ENCODE measurements around the gene MZB1. TPM values are rescaled to one million over a fixed set of nuclear protein-coding genes. Genes with fewer than 3 reads are reported as not detected.
"Not testable (repeated sequence)": the region's sequence is repeated elsewhere in the genome, so short reads cannot be mapped to it uniquely, and the experiment has no call there.

Gene MZB1
- total RNA-seq, 1 experiment from 2014 or later: 0.24 TPM

DNA sequence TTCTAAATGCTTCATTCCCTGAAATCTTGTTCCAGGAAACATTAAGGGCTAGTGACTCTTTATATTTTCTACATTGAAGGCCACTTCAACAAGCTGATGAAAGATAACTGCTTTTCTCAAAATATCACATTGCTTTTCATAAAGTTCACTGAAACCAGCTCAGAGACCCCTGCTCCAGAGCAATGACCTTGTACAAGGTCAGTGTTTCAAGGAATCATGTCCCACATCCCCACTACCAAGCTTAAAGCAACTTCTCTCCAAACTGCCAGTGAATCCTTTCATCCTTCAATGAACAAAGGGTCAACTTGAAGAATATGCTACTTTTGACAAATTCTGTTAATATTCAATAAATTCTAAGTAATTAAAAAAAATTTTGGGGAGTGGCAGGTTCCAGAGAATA, 26.2 kb upstream of the MZB1 start:
- H3K27ac ChIP-seq: no peak overlapping the region
- DNase-seq: no peak
- no peaks in the 10 kb centered on the region for H3K9me3 ChIP-seq (replicated peaks)
- no peaks in the 10 kb centered on the region for H3K27me3 ChIP-seq
- H3K4me1 ChIP-seq: peaks cover 14% of the 10 kb centered on the region
- H3K36me3 ChIP-seq: peaks cover 13% of the 10 kb centered on the region; the same call in 1 of the 2 replicates
- no peak overlapping the region for H3K4me3 ChIP-seq

GRCh38 chr5:139415221-139415861, 25.6 kb upstream of the MZB1 start:
- H3K4me3 ChIP-seq: no peak overlapping the region
- peaks cover 14% of the 10 kb centered on the region for H3K4me1 ChIP-seq
- no peak for DNase-seq
- no peaks in the 10 kb centered on the region for H3K9me3 ChIP-seq (replicated peaks)
- no peaks in the 10 kb centered on the region for H3K27me3 ChIP-seq
- H3K27ac ChIP-seq: peak overlapping the region; percentile 54
- H3K36me3 ChIP-seq: peaks cover 12% of the 10 kb centered on the region; the same call in 1 of the 2 replicates

- Histone ChIP-seq H3K9me3 (replicated peaks) (no peaks in the 10 kb centered on the region), H3K27me3 (no peaks in the 10 kb centered on the region), H3K27ac (peak overlapping the region; percentile 54), H3K4me1 (peaks cover 14% of the 10 kb centered on the region), H3K36me3 (peaks cover 10% of the 10 kb centered on the region; the same call in 1 of the 2 replicates), H3K4me3 (no peak overlapping the region)
- peak; percentile 75 to 85 for DNase-seq
Observed at GRCh38 chr5:139414581-139415130, 24.9 kb upstream of the MZB1 start.

DNA sequence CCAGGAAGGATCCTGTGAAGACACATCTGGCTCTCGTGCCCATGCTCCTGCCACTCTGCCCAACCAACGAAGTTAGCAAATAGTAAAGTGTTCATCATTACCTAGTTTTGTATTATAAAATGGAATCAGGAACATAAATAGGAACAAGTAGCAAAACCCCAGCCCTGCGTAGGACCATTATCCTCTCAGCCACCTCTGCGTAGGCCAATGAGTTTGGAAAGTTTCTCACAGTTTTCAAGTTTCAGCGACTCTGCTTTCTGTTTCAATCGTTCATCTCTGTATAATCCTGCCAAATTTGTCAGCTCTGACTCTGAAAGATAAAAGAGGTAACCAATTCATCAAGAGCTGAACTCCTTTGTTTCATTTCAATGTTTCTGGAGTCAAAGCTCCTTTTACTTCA, 24.2 kb upstream of the MZB1 start:
- Histone ChIP-seq H3K4me3 (no peak overlapping the region), H3K27me3 (no peaks in the 10 kb centered on the region), H3K9me3 (replicated peaks) (no peaks in the 10 kb centered on the region), H3K4me1 (peaks cover 14% of the 10 kb centered on the region), H3K27ac (peak overlapping the region; percentile 54), H3K36me3 (peaks cover 4% of the 10 kb centered on the region; the same call in 1 of the 2 replicates)
- DNase-seq: no peak

GRCh38 chr5:139413153-139413552, 23.4 kb upstream of the MZB1 start:
- Histone ChIP-seq H3K9me3 (replicated peaks) (no peaks in the 10 kb centered on the region), H3K36me3 (peaks cover 3% of the 10 kb centered on the region; the same call in 1 of the 2 replicates), H3K27ac (no peak overlapping the region), H3K27me3 (no peaks in the 10 kb centered on the region), H3K4me3 (no peak overlapping the region), H3K4me1 (peaks cover 14% of the 10 kb centered on the region)
- DNase-seq: no peak

DNA sequence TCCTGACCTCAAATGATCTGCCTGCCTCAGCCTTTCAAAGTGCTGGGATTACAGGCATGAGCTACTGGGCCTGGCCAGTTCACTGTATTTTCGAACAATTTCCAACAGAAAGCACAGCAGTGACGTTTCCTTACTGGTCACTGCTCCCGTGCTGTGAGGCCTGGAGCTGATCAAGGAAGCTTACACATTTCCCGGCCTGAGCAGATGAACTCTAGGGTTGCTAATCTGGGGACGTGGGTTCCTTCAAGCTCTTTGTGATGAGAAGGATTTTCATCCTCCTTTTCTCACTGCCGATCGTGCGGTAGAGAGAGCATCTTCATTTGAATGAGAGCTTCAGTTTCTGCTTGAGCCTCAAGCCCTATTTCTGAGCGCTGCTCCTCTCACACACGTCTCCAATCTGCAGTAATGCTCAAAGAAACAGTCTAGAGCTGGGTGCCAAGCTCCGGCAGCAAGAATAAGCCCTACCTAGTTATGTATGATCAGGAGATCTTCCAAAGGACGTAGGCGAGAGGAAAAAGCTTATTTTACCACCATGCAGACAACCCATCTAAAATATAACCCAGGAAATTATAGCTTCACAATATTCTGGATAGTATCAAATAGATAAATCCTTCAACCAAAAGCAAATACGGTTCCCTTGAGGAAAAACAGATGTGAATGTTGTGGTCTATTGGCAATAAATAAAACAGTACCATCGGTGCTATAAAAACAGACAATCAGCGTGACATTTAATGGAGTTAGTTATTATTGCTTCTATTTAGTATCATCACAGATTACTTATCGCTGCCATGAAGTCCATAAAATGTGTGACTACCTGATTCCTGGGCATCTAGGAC, 21.5 kb upstream of the MZB1 start:
- Histone ChIP-seq H3K27me3 (no peaks in the 10 kb centered on the region), H3K4me3 (no peak overlapping the region), H3K9me3 (replicated peaks) (no peaks in the 10 kb centered on the region), H3K27ac (no peak overlapping the region), H3K36me3 (no peaks in the 10 kb centered on the region), H3K4me1 (peaks cover 14% of the 10 kb centered on the region)
- DNase-seq: no peak

DNA sequence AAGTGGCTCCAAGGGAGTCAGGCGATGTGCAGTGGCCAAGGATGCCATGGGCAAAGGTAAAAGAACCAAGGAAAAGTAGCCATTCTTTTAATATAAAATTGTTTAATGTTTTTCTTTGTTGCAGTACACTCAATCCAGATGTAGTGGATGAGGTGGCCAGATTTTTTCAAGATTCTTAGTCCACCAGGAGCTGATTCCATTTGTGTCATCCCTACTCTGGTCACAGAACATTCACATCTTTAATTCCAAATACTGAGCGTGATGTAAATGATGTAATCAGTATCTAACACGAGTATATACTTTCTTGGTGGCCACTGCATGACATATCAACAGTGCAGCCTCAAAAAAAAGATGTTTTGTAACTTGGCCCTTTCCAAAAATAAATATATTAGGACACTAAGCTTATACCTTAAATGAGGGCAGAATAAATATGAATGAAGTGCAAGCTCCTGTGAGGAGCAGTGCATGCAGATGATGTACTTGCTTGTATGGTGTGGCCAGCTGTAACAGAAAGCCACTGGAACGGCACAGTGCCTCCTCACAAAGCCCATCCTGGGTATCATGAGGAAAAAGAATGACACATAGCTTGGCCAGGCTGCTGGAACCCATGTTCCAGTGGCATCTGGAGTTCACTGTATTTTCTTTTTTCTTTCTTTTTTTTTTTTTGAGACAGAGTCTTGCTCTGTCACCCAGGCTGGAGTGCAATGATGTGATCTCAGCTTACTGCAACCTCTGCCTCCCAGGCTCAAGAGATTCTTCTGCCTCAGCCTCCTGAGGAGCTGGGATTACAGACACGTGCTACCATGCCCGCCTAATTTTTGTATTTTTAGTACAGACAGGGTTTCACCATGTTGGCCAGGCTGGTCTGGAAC, 20.6 kb upstream of the MZB1 start:
- H3K36me3 ChIP-seq: no peaks in the 10 kb centered on the region
- no peak for DNase-seq
- H3K4me1 ChIP-seq: peaks cover 12% of the 10 kb centered on the region
- H3K9me3 ChIP-seq (replicated peaks): no peaks in the 10 kb centered on the region
- no peak overlapping the region for H3K4me3 ChIP-seq
- no peaks in the 10 kb centered on the region for H3K27me3 ChIP-seq
- no peak overlapping the region for H3K27ac ChIP-seq

GRCh38 chr5:139409116-139409515, 19.4 kb upstream of the MZB1 start:
- H3K27ac ChIP-seq; H3K9me3 ChIP-seq (replicated peaks); DNase-seq; H3K36me3 ChIP-seq; H3K4me3 ChIP-seq; H3K27me3 ChIP-seq; H3K4me1 ChIP-seq: not testable (repeated sequence)

GRCh38 chr5:139408191-139408590, 18.5 kb upstream of the MZB1 start:
- no peak for DNase-seq
- H3K36me3 ChIP-seq: no peaks in the 10 kb centered on the region
- no peaks in the 10 kb centered on the region for H3K9me3 ChIP-seq (replicated peaks)
- no peak overlapping the region for H3K27ac ChIP-seq
- no peaks in the 10 kb centered on the region for H3K27me3 ChIP-seq
- H3K4me3 ChIP-seq: no peak overlapping the region
- H3K4me1 ChIP-seq: no peaks in the 10 kb centered on the region

GRCh38 chr5:139407517-139407916, 17.8 kb upstream of the MZB1 start:
- Histone ChIP-seq H3K36me3 (no peaks in the 10 kb centered on the region), H3K4me3 (no peak overlapping the region), H3K9me3 (replicated peaks) (no peaks in the 10 kb centered on the region), H3K27ac (no peak overlapping the region), H3K27me3 (no peaks in the 10 kb centered on the region), H3K4me1 (no peaks in the 10 kb centered on the region)
- no peak for DNase-seq

GRCh38 chr5:139406963-139407362, 17.2 kb upstream of the MZB1 start:
- H3K9me3 ChIP-seq (replicated peaks): no peaks in the 10 kb centered on the region
- no peak for DNase-seq
- H3K36me3 ChIP-seq: no peaks in the 10 kb centered on the region
- no peak overlapping the region for H3K4me3 ChIP-seq
- H3K27me3 ChIP-seq: no peaks in the 10 kb centered on the region
- no peak overlapping the region for H3K27ac ChIP-seq
- H3K4me1 ChIP-seq: no peaks in the 10 kb centered on the region

DNA sequence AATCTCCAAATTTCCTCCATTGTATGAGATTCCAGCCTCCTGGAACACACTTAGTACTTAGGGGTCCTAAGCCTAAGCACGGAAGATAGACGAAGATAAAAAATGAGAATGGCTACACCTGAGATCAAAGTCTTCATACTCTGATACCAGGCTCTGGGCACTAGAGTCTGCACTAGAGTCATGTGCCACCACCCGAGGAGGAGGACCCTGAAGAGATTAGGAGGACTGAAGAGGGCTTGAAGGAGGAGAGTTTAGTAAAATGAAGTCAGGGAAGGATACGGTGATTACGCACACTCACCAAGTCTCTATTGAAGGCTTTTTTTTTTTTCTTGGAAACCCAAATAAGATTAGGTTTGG, 14.7 kb upstream of the MZB1 start:
- peak overlapping the region; percentile 60 for H3K27ac ChIP-seq
- no peaks in the 10 kb centered on the region for H3K36me3 ChIP-seq
- H3K27me3 ChIP-seq: no peaks in the 10 kb centered on the region
- peak overlapping the region; percentile 59 for H3K4me3 ChIP-seq
- H3K9me3 ChIP-seq (replicated peaks): no peaks in the 10 kb centered on the region
- DNase-seq: no peak
- no peaks in the 10 kb centered on the region for H3K4me1 ChIP-seq

GRCh38 chr5:139403787-139404483, 14.2 kb upstream of the MZB1 start, which contains the start of gene SPATA24:
Gene SPATA24, minus strand, starts transcription at chr5:139404089. Its CDS starts 29 bp downstream, at chr5:139404060.
- H3K9me3 ChIP-seq (replicated peaks): no peaks in the 10 kb centered on the region
- H3K4me3 ChIP-seq: peak within 1 kb of the TSS; percentile 59

DNA sequence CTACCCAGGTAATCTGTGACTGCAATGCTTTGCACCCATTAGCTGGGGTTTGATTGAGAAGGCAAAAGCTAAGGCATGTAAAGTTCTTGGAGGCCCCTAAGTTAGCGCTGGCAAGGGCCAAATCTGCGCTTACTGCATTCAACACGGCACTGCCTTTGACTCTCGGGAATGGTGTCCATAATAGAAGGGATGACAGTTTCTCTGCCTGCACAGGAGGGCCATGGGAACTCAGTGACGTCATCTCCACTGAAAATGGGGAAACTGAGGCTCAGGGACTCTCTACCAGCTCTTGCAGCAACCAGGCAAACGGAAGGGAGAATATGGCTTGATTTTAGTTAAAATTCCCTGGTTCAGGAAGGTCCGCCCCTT, 13.7 kb upstream of the MZB1 start:
- H3K9me3 ChIP-seq (replicated peaks): no peaks in the 10 kb centered on the region
- peak overlapping the region; percentile 60 for H3K27ac ChIP-seq
- no peaks in the 10 kb centered on the region for H3K4me1 ChIP-seq
- H3K36me3 ChIP-seq: no peaks in the 10 kb centered on the region
- H3K27me3 ChIP-seq: no peaks in the 10 kb centered on the region
- H3K4me3 ChIP-seq: peak overlapping the region; percentile 59
- no peak for DNase-seq

More at GRCh38 chr5:139403787-139404483, 14.2 kb upstream of the MZB1 start, which contains the start of gene SPATA24:
- DNase-seq: peak; percentile 97 to 98
- no peaks in the 10 kb centered on the region for H3K4me1 ChIP-seq
- H3K27me3 ChIP-seq: no peaks in the 10 kb centered on the region
- peak within 1 kb of the TSS; percentile 60 for H3K27ac ChIP-seq
- H3K36me3 ChIP-seq: no peaks in the 10 kb centered on the region
